DOHH2 (cell line): ENCODE measurements around the gene IGSF11.

Experiments used
- H3F3A ChIP-seq: fragments of 200-600 bp; sonication (generic), shearing (Covaris generic); 2 replicates; pipeline ENCODE4 v1.6.0; 2016; ENCODE audit warnings: antibody characterized with exemption, mild to moderate bottlenecking; ENCODE audit not compliant: control insufficient read depth, insufficient read depth
- H3K27ac ChIP-seq: fragments of 200-600 bp; sonication (generic); 2 replicates; pipeline ENCODE4 v1.5.1; 2014; ENCODE audit warnings: low read depth, mild to moderate bottlenecking, low read length, moderate library complexity
- H3K27me3 ChIP-seq: fragments of 200-600 bp; sonication (generic); 2 replicates; pipeline ENCODE4 v1.6.1; 2014; ENCODE audit warnings: mild to moderate bottlenecking, low read length, mixed read lengths; ENCODE audit not compliant: control insufficient read depth
- H3K36me3 ChIP-seq: fragments of 200-600 bp; sonication (generic); 2 replicates; pipeline ENCODE4 v1.6.1; 2014; ENCODE audit warnings: mild to moderate bottlenecking, low read length, moderate library complexity, mixed read lengths; ENCODE audit not compliant: control insufficient read depth
- H3K4me1 ChIP-seq: fragments of 200-600 bp; sonication (generic); 2 replicates; pipeline ENCODE4 v1.6.1; 2014; ENCODE audit warnings: mild to moderate bottlenecking, low read length, mixed read lengths; ENCODE audit not compliant: control insufficient read depth
- H3K4me2 ChIP-seq: fragments of 200-600 bp; sonication (generic); 2 replicates; pipeline ENCODE4 v1.6.0; 2014; ENCODE audit warnings: mild to moderate bottlenecking, low read length, moderate library complexity
- H3K4me3 ChIP-seq: fragments of 200-600 bp; sonication (generic); 2 replicates; pipeline ENCODE4 v1.5.1; 2014; ENCODE audit warnings: mild to moderate bottlenecking, low read length, mixed read lengths
- H3K79me2 ChIP-seq: fragments of 200-600 bp; sonication (generic); 2 replicates; pipeline ENCODE4 v1.6.1; 2014; ENCODE audit warnings: mild to moderate bottlenecking, low read length, mixed read lengths; ENCODE audit not compliant: control insufficient read depth
- H3K9me2 ChIP-seq: fragments of 200-600 bp; sonication (generic); replicated peaks from 2 replicates; pipeline ENCODE4 v1.6.1; 2014; ENCODE audit warnings: mild to moderate bottlenecking, low read length, mixed read lengths; ENCODE audit not compliant: control insufficient read depth
- H3K9me3 ChIP-seq: fragments of 200-600 bp; sonication (generic); 2 replicates; pipeline ENCODE4 v1.6.1; 2014; ENCODE audit warnings: antibody characterized with exemption, low read length, mixed read lengths; ENCODE audit not compliant: control insufficient read depth, insufficient read depth
- H4K20me1 ChIP-seq: fragments of 200-600 bp; sonication (generic); 2 replicates; pipeline ENCODE4 v1.6.0; 2014; ENCODE audit warnings: low read depth, mild to moderate bottlenecking, antibody characterized with exemption, low read length, moderate library complexity; ENCODE audit not compliant: control insufficient read depth, insufficient read depth
- EZH2phosphoT487 ChIP-seq: fragments of 200-600 bp; sonication (generic); IDR thresholded peaks from 2 replicates; pipeline ENCODE4 v1.6.1; 2017; ENCODE audit warnings: borderline replicate concordance, mild to moderate bottlenecking, antibody characterized with exemption, low read length, moderate library complexity, mixed read lengths
- TF ChIP-seq, protein P1 (sequence below): fragments of 200-600 bp; sonication (generic); IDR thresholded peaks from one replicate; pipeline ENCODE4 v1.5.1; 2014; ENCODE audit warnings: antibody characterized with exemption, mild to moderate bottlenecking, low read depth, low read length; ENCODE audit not compliant: poor library complexity, severe bottlenecking

IGSF11 gene

DNA sequence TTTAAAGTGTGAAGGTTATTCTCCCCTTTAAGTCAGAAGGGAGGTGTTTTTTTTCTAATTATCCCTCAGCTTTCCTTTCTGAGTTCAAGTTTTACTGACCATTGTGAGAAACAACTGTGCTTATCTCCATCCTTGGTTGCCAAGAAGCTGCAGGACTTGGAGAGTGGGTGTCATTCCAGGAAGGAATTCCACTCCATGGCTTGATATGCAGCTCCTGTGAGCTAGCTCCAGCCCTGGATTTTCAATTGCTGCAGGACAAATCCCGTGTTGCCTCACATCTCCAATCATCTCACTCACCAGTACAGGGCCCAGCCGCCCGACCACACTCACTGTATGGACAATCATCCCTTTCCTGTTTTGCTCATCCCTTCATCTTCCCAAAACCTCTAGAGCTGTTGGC, 122.5 kb downstream of the IGSF11 start:
- TF ChIP-seq EZH2phosphoT487, result no peak
- TF ChIP-seq, protein P1, sequence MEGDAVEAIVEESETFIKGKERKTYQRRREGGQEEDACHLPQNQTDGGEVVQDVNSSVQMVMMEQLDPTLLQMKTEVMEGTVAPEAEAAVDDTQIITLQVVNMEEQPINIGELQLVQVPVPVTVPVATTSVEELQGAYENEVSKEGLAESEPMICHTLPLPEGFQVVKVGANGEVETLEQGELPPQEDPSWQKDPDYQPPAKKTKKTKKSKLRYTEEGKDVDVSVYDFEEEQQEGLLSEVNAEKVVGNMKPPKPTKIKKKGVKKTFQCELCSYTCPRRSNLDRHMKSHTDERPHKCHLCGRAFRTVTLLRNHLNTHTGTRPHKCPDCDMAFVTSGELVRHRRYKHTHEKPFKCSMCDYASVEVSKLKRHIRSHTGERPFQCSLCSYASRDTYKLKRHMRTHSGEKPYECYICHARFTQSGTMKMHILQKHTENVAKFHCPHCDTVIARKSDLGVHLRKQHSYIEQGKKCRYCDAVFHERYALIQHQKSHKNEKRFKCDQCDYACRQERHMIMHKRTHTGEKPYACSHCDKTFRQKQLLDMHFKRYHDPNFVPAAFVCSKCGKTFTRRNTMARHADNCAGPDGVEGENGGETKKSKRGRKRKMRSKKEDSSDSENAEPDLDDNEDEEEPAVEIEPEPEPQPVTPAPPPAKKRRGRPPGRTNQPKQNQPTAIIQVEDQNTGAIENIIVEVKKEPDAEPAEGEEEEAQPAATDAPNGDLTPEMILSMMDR, result no peak
- no peaks in the 10 kb centered on the region for H3K9me2 ChIP-seq

DNA sequence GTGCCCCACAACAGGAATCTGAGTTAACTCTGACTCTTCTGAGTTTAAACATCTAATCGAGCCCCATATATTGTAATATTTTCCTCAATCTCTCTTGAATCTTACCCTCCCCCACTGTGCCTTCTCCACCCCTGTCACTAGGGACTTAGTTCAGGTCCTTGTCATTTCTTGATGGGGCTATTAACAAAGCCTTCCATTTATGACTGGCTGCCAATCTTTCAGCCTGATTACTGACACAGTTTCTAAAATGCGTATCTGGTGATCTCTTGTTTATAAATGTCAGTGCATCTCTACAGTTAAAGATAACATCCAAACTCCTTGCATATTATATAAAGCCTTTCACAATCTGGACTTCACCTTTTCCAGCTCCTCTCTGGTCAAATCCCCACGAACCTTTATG, 124.3 kb downstream of the IGSF11 start:
- no peaks in the 10 kb centered on the region for H3K4me1 ChIP-seq
- no peaks in the 10 kb centered on the region for H3K27me3 ChIP-seq
- no peaks in the 10 kb centered on the region for H3F3A ChIP-seq
- no peaks in the 10 kb centered on the region for H4K20me1 ChIP-seq
- no peaks in the 10 kb centered on the region for H3K9me2 ChIP-seq
- no peak overlapping the region for H3K4me2 ChIP-seq
- H3K36me3 ChIP-seq, result no peaks in the 10 kb centered on the region
- H3K79me2 ChIP-seq, result no peaks in the 10 kb centered on the region
- H3K27ac ChIP-seq, result no peak overlapping the region
- TF ChIP-seq, protein P1, result no peak
- no peak for TF ChIP-seq EZH2phosphoT487
- H3K9me3 ChIP-seq, result no peaks in the 10 kb centered on the region
- no peak overlapping the region for H3K4me3 ChIP-seq

More for the DNA sequence above, 122.5 kb downstream of the IGSF11 start:
- Histone ChIP-seq H3K9me3 (no peaks in the 10 kb centered on the region), H3K4me3 (no peak overlapping the region), H3K27me3 (no peaks in the 10 kb centered on the region), H3K27ac (no peak overlapping the region), H3K36me3 (no peaks in the 10 kb centered on the region), H3F3A (no peaks in the 10 kb centered on the region), H4K20me1 (no peaks in the 10 kb centered on the region), H3K79me2 (no peaks in the 10 kb centered on the region), H3K4me2 (no peak overlapping the region), H3K4me1 (no peaks in the 10 kb centered on the region)

DNA sequence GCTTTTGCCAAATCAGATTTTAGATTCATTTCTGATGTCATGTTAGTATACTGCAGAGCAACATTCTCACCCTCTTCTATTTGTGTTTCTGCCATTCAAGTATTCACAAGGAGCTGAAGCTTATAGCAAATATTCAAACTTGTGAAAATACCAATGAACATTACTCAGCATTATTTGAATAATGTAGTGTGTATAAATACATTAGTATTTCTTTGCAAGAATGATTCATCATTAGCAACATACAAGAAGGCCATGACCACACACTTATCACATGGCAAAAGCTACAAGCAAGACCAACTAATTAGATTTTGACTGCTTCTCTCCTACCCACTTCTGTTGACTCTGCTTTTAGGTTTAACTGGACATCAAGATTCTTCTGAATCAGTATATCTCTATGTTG, 124.9 kb downstream of the IGSF11 start:
- Histone ChIP-seq H3K27me3 (no peaks in the 10 kb centered on the region), H3K79me2 (no peaks in the 10 kb centered on the region)
- TF ChIP-seq, protein P1, result no peak
- TF ChIP-seq EZH2phosphoT487, result no peak

DNA sequence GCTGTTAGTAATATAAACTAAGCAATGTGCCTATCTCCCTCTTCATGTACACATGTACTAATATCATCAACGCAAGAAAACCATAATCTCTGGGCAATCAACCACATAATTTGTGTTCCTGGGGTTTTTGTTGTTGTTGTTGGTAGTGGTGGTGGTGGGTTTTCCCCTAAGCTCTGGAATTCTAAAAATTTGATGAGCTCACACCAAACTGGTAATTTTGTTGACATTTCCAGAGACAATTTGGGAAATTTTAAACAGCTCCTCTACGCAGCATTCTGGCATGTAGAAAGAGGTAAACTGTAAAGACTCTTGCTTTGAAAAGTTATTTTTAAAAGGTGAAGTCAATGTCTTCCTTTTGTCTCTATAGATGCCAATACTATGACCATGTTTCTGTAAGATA, 126.7 kb downstream of the IGSF11 start:
- Histone ChIP-seq H3K27me3 (no peaks in the 10 kb centered on the region), H3K9me3 (no peaks in the 10 kb centered on the region), H3K79me2 (no peaks in the 10 kb centered on the region), H3K9me2 (no peaks in the 10 kb centered on the region), H3F3A (no peaks in the 10 kb centered on the region), H3K4me2 (no peak overlapping the region), H3K4me1 (no peaks in the 10 kb centered on the region), H3K36me3 (no peaks in the 10 kb centered on the region), H4K20me1 (no peaks in the 10 kb centered on the region), H3K4me3 (no peak overlapping the region), H3K27ac (no peak overlapping the region)
- no peak for TF ChIP-seq EZH2phosphoT487
- TF ChIP-seq, protein P1, result no peak

More for the DNA sequence above, 124.9 kb downstream of the IGSF11 start:
- H3K4me3 ChIP-seq, result no peak overlapping the region
- no peaks in the 10 kb centered on the region for H3K9me2 ChIP-seq
- H3K9me3 ChIP-seq, result no peaks in the 10 kb centered on the region
- no peak overlapping the region for H3K4me2 ChIP-seq
- H4K20me1 ChIP-seq, result no peaks in the 10 kb centered on the region
- H3K36me3 ChIP-seq, result no peaks in the 10 kb centered on the region
- H3F3A ChIP-seq, result no peaks in the 10 kb centered on the region
- H3K4me1 ChIP-seq, result no peaks in the 10 kb centered on the region
- no peak overlapping the region for H3K27ac ChIP-seq
